Measurements from ENCODE around the gene IGF2R.
A peak's percentile ranks its signal among the peaks of the same experiment; 100 is the strongest.

IGF2R gene

DNA sequence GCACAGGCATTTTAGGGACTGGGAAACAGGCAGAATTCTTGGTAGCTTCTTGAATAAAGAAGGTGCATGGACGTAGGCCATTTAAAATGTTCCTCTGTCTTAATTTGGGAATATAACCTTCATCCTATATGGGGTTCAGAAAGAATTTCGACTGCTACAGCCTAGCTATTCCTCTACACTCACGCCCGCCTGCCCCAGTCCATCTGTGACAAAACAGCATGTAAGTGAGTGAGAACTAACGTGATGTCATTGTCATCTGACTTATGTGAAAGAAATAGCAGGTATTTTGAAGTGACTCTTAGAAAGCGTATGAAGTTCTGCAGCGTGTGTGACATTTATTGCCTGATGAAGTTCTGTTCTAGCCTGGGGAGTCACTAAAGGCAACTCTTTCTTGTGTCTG is 100.6 kb downstream of the IGF2R start:
- TF ChIP-seq, protein P1, sequence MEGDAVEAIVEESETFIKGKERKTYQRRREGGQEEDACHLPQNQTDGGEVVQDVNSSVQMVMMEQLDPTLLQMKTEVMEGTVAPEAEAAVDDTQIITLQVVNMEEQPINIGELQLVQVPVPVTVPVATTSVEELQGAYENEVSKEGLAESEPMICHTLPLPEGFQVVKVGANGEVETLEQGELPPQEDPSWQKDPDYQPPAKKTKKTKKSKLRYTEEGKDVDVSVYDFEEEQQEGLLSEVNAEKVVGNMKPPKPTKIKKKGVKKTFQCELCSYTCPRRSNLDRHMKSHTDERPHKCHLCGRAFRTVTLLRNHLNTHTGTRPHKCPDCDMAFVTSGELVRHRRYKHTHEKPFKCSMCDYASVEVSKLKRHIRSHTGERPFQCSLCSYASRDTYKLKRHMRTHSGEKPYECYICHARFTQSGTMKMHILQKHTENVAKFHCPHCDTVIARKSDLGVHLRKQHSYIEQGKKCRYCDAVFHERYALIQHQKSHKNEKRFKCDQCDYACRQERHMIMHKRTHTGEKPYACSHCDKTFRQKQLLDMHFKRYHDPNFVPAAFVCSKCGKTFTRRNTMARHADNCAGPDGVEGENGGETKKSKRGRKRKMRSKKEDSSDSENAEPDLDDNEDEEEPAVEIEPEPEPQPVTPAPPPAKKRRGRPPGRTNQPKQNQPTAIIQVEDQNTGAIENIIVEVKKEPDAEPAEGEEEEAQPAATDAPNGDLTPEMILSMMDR (IDR thresholded peaks at IDR 0.05; ENCODE audit: insufficient read depth, low read depth, low read length, missing control alignments): no peak
- no peak overlapping the region for H3K4me3 ChIP-seq (ENCODE audit: low read length)
- DNase-seq (ENCODE audit: low read depth): no peak

DNA sequence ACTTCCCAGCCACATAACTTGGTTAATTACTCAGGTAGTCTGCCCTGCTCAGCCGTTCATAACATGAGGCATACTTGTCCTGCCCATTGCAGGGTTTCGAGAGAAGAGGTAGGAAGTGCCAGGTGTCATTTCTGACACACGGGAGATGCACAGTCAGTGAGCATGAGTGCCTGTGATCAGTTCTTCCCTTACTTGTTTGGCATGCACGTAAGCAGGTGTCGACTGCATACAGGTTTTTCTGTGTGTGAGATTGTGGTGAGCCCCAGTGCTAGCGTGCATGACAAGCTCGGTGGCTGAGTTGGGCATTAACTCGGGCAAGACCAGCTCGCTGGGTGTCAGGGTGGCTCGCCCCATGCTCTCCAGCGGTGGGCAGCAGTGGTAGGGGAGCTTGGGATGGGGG is 101.5 kb downstream of the IGF2R start:
- TF ChIP-seq, protein P1 (IDR thresholded peaks at IDR 0.05; ENCODE audit: insufficient read depth, low read depth, low read length, missing control alignments): no peak
- DNase-seq (ENCODE audit: low read depth): no peak
- H3K4me3 ChIP-seq (ENCODE audit: low read length): no peak overlapping the region

DNA sequence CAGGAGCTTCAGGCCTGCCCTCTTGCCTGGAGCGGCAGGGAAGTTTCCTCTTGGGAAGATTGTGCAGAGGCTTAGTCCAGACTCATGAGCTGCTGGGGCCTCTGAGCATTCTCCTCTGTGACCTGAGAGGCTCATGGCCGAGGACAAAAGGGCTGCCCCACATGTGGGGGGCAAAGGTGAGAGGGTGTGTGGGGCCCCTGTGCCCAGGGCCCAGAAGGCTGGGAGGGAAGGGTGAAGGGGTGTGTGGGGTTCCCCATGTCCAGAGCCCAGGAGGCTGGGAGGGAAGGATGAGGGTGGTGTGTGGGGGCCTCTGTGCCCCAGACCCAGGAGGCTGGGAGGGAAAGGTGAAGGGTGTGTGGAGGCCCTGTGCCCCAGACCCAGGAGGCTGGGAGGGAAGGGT is 101.9 kb downstream of the IGF2R start:
- H3K4me3 ChIP-seq (ENCODE audit: low read length): no peak overlapping the region
- TF ChIP-seq, protein P1 (IDR thresholded peaks at IDR 0.05; ENCODE audit: insufficient read depth, low read depth, low read length, missing control alignments): no peak
- DNase-seq (ENCODE audit: low read depth): no peak

DNA sequence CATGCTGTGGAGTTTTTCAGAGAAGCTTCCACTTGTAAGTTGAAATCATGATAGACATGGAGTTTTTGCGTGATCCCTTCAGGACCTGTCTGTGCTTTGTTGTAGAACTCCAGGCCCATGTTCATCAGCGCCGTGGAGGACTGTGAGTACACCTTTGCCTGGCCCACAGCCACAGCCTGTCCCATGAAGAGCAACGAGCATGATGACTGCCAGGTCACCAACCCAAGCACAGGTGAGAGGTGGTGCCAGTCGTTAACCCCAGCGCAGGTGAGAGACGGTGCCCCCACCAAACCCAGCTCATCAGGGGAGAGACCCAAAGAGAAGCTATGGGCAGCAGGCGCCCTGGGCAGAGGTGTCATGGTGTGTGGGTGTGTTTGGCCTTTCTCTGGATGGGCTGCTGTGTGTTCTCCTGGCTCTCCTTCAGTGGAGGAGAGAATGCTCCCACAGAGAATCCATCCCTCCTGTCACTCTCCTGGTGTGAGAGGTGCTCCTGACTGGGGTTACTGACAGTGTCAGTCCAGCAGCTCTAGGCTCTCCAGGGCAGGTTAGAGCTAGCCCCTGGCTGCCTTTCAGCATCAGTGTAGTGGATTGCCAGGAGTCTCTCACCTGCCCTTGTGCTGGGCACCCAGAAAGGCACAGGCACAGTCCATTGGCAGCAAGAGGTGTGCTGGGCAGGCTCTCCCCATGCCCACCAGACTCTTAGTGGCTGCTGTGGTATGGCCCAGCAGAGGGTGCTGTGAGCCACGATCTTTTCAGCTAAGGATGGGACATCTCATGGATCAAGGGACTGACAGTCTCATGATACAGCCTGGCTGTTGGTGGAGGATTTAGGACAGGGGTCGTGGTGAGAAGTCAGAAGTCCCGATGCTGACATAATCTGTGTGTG is 103.2 kb downstream of the IGF2R start:
- peak; percentile 10 for DNase-seq (ENCODE audit: low read depth)
- no peak overlapping the region for H3K4me3 ChIP-seq (ENCODE audit: low read length)
- TF ChIP-seq, protein P1 (IDR thresholded peaks at IDR 0.05; ENCODE audit: insufficient read depth, low read depth, low read length, missing control alignments): peak; percentile 24

DNA sequence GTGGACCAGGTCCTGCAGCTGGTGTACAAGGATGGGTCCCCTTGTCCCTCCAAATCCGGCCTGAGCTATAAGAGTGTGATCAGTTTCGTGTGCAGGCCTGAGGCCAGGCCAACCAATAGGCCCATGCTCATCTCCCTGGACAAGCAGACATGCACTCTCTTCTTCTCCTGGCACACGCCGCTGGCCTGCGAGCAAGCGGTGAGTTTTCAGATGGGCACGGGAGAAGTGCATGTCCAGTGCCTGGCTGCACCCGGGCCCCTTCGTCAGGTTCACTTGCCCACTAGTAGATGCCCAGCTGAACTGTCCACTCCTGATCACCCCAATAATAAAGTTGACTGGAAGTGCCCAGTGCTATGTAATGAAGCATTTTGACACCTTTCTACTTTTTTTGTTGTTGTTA is 104.4 kb downstream of the IGF2R start:
- no peak overlapping the region for H3K4me3 ChIP-seq (ENCODE audit: low read length)
- no peak for DNase-seq (ENCODE audit: low read depth)
- TF ChIP-seq, protein P1 (IDR thresholded peaks at IDR 0.05; ENCODE audit: insufficient read depth, low read depth, low read length, missing control alignments): no peak

DNA sequence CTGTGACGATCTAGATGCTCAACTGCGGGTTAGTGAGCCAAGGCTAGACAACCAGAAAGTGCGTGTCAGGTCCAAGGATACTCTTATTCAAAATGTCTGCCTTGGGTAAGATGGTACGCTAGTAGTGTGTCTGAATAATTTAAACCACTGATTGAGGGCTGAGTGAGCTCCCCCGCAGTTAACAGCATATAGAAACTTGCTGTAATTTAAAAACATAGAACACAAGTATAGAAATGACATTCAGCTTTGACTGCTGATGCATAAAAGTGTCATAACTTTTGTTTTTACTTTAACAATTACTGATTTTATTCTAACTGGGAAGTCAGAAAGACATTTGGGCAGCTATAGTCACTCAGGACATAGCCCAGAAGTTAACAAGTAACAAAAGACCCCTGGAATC is 107.1 kb downstream of the IGF2R start:
- TF ChIP-seq, protein P1 (IDR thresholded peaks at IDR 0.05; ENCODE audit: insufficient read depth, low read depth, low read length, missing control alignments): no peak
- DNase-seq (ENCODE audit: low read depth): no peak
- no peak overlapping the region for H3K4me3 ChIP-seq (ENCODE audit: low read length)

DNA sequence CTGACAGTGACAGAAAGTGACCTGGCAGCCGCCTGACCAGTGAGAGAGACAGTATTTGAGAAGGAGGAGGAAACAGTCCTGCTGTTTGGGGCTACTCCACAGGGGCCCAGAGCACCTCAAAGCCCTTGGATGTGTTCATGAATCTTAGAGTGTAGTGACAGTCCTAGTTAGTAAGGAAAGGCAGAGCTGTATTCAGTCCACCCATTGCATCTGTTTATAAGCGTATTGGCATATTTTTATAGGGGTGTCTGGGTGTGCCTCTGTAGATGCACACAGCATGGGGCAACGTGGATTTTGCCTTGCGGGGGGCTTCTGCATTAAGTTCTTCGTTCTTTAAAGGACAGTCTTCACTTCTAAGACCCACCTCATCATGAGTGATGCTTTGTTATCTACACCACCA is 108.1 kb downstream of the IGF2R start:
- DNase-seq (ENCODE audit: low read depth): no peak
- TF ChIP-seq, protein P1 (IDR thresholded peaks at IDR 0.05; ENCODE audit: insufficient read depth, low read depth, low read length, missing control alignments): no peak
- H3K4me3 ChIP-seq (ENCODE audit: low read length): no peak overlapping the region
